ENCODE measurements around the gene XDH.

XDH gene

GRCh38 chr2:31414601-31415241 lies at the start of gene XDH:
Gene XDH (minus strand): TSS chr2:31414742. CDS start chr2:31414666, 76 bp downstream.
- DNase-seq, result no peak

GRCh38 chr2:31457651-31458050 lies 43.1 kb upstream of the XDH start:
- DNase-seq, result no peak

GRCh38 chr2:31446848-31447247 lies 32.3 kb upstream of the XDH start:
- no peak for DNase-seq

- no peak for DNase-seq
These were observed 27.8 kb upstream of the XDH start for GRCh38 chr2:31442376-31442775.

- DNase-seq, result no peak
These were observed 26.2 kb upstream of the XDH start for GRCh38 chr2:31440764-31441163.

- no peak for DNase-seq
These were observed 20.4 kb upstream of the XDH start for GRCh38 chr2:31434911-31435310.

- DNase-seq, result no peak
These were observed 19.0 kb upstream of the XDH start for GRCh38 chr2:31433541-31433940.

- DNase-seq, result no peak
These were observed 16.1 kb upstream of the XDH start for GRCh38 chr2:31430439-31431165.

- DNase-seq, result no peak
These were observed 15.4 kb upstream of the XDH start for GRCh38 chr2:31429759-31430438.

- DNase-seq, result no peak
These were observed 14.5 kb upstream of the XDH start for GRCh38 chr2:31429040-31429439.

GRCh38 chr2:31428001-31428418 lies 13.5 kb upstream of the XDH start:
- DNase-seq, result no peak

GRCh38 chr2:31426096-31426495 lies 11.6 kb upstream of the XDH start:
- no peak for DNase-seq

- DNase-seq, result no peak
These were observed 7.1 kb upstream of the XDH start for GRCh38 chr2:31421634-31422033.

GRCh38 chr2:31420936-31421335 lies 6.4 kb upstream of the XDH start:
- DNase-seq, result no peak

- no peak for DNase-seq
These were observed 4.8 kb upstream of the XDH start for GRCh38 chr2:31419386-31419785.

GRCh38 chr2:31415421-31415820 lies 879 bp upstream of the XDH start:
- no peak for DNase-seq

GRCh38 chr2:31413862-31414550 lies 536 bp downstream of the XDH start:
- DNase-seq, result no peak

- DNase-seq, result no peak
These were observed 1.5 kb downstream of the XDH start for GRCh38 chr2:31413025-31413424.

GRCh38 chr2:31411771-31412170 lies 2.8 kb downstream of the XDH start:
- no peak for DNase-seq

- no peak for DNase-seq
These were observed 7.8 kb downstream of the XDH start for GRCh38 chr2:31406593-31407385.

GRCh38 chr2:31404827-31405226 lies 9.7 kb downstream of the XDH start:
- no peak for DNase-seq

- no peak for DNase-seq
These were observed 10.2 kb downstream of the XDH start for GRCh38 chr2:31404302-31404701.

GRCh38 chr2:31402388-31402787 lies 12.2 kb downstream of the XDH start:
- no peak for DNase-seq

All from left hindlimb (tissue), 1 donor.